Thoracic aorta (tissue), 2 donors: ENCODE data around the gene KCNAB1. TPM values are rescaled to one million over a fixed set of nuclear protein-coding genes. Genes with fewer than 3 reads are reported as not detected.

ENCODE experiments used
- ATAC-seq: fragments of 150-250 bp; one replicate; pipeline ENCODE4 v1.8.0; 2017; ENCODE audit warnings: low read depth; ENCODE audit not compliant: insufficient number of reproducible peaks, low FRiP score
- DNase-seq: peaks from one replicate; pipeline ENCODE4 v3.0.0-alpha.2; 2020; ENCODE audit warnings: low spot score
- H3K27ac ChIP-seq, 2 donors: fragments of 200-600 bp; sonication (generic); 1 replicate in 1 of 2; 2 replicates in 1 of 2; pipeline ENCODE4 v1.5.1; 2016; ENCODE audit warnings: mild to moderate bottlenecking in 2 of 2, moderate library complexity in 2 of 2
- H3K27me3 ChIP-seq: fragments of 200-600 bp; sonication (generic); replicated peaks from 2 replicates; pipeline ENCODE4 v1.6.0; 2016; ENCODE audit warnings: mild to moderate bottlenecking; ENCODE audit not compliant: insufficient read depth
- H3K36me3 ChIP-seq: fragments of 200-600 bp; sonication (generic); one replicate; pipeline ENCODE4 v1.5.1; 2016
- H3K4me1 ChIP-seq, 2 donors: fragments of 200-600 bp; sonication (generic); 1 replicate in 1 of 2; 2 replicates in 1 of 2; pipeline versions ENCODE4 v1.5.1 to v1.6.0; 2016; ENCODE audit warnings: low read depth in 2 of 2, mild to moderate bottlenecking in 1 of 2; ENCODE audit not compliant: control insufficient read depth in 1 of 2
- H3K4me3 ChIP-seq: fragments of 200-600 bp; sonication (generic); 2 replicates; pipeline ENCODE4 v1.5.1; 2016; ENCODE audit warnings: mild to moderate bottlenecking
- H3K9me3 ChIP-seq: fragments of 200-600 bp; sonication (generic); 2 replicates; pipeline ENCODE4 v1.5.1; 2016
- total RNA-seq, 2 donors: library from RNA; depleted of rRNA; stranded (reverse); fragments of >200 nt; gene quantifications; one replicate each; pipeline versions ENCODE4 v1.1.0 to v1.2.3, GENCODE V29; 2016
- TF ChIP-seq, protein P1 (sequence below): fragments of 200-600 bp; sonication (generic); IDR thresholded peaks from one replicate; pipeline ENCODE4 v1.5.1; 2019; ENCODE audit warnings: antibody characterized with exemption

The KCNAB1 gene
- total RNA-seq, 2 donors from 2014 or later: 12.2 to 14.2 TPM

DNA sequence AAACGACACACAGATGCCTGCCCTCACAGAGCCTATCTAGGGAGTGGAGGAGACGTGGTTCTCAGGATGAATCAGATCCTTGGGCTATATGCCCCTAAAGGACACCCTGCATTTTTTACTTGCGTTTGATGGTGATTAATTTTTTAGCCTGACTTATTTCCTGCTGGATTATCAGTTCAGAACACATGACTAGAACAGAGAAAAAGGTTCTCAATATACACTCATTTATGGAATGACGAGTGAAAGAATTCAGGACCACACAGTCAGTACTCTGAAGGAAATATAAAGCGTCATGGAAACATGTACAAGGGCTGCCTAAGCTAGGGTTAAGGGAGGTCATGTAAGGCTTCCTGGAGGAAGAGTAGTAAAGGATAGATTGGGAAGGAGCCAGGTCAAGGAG, 312.8 kb downstream of the KCNAB1 start:
- no peak for ATAC-seq

DNA sequence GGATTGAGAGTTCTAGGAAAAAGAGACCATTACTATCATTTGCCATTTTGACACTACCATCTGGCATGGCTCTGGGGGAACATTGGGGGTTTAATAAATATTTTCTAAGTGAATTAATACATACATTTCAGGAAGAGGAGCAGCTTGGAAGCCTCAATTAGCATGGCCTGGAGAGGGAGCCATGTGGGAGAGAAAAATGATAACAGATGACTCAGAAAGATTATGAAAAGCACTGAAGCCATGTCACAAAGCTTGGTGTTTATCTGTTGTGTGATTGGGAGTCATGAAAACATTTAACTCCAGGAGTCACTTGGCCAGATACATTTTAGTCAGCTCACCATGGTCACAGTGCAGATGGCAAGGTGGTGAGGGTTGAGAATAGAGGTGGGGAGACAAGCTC, 313.5 kb downstream of the KCNAB1 start:
- DNase-seq (no peak), ATAC-seq (no peak)
- Histone ChIP-seq H3K36me3 (no peaks in the 10 kb centered on the region), H3K4me3 (no peak overlapping the region), H3K9me3 (no peaks in the 10 kb centered on the region), H3K27me3 (no peaks in the 10 kb centered on the region), H3K27ac (no peak overlapping the region), H3K4me1 (no peaks in the 10 kb centered on the region)
- TF ChIP-seq, protein P1, sequence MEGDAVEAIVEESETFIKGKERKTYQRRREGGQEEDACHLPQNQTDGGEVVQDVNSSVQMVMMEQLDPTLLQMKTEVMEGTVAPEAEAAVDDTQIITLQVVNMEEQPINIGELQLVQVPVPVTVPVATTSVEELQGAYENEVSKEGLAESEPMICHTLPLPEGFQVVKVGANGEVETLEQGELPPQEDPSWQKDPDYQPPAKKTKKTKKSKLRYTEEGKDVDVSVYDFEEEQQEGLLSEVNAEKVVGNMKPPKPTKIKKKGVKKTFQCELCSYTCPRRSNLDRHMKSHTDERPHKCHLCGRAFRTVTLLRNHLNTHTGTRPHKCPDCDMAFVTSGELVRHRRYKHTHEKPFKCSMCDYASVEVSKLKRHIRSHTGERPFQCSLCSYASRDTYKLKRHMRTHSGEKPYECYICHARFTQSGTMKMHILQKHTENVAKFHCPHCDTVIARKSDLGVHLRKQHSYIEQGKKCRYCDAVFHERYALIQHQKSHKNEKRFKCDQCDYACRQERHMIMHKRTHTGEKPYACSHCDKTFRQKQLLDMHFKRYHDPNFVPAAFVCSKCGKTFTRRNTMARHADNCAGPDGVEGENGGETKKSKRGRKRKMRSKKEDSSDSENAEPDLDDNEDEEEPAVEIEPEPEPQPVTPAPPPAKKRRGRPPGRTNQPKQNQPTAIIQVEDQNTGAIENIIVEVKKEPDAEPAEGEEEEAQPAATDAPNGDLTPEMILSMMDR: no peak

More for the DNA sequence above, 312.8 kb downstream of the KCNAB1 start:
- no peaks in the 10 kb centered on the region for H3K9me3 ChIP-seq
- no peak overlapping the region for H3K27ac ChIP-seq
- H3K4me3 ChIP-seq: no peak overlapping the region
- no peaks in the 10 kb centered on the region for H3K36me3 ChIP-seq
- H3K4me1 ChIP-seq: no peaks in the 10 kb centered on the region
- H3K27me3 ChIP-seq: no peaks in the 10 kb centered on the region
- TF ChIP-seq, protein P1: no peak
- DNase-seq: no peak

DNA sequence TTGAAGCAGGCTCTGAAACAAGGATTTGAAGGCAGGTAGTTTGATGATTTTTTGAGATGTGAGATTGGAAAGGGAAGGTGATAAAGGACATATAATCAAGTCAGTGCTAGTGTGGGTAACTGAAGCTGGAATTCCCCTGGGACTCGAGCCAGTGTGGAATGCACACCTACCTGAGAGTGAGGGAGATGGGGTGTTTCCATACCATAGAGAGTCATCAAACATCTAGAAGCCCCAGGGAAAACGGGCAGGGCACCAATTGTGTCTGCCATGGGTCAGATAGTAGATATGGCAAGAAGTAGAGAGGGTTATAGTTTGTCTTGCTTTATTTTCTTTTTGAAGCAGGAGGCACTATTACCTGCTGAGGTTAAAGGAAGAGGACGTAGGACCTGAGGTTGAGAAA, 314.5 kb downstream of the KCNAB1 start:
- no peak for DNase-seq
- Histone ChIP-seq H3K36me3 (no peaks in the 10 kb centered on the region), H3K9me3 (no peaks in the 10 kb centered on the region), H3K4me3 (no peak overlapping the region), H3K4me1 (no peaks in the 10 kb centered on the region), H3K27me3 (no peaks in the 10 kb centered on the region), H3K27ac (no peak overlapping the region)
- ATAC-seq: no peak
- TF ChIP-seq, protein P1: no peak

DNA sequence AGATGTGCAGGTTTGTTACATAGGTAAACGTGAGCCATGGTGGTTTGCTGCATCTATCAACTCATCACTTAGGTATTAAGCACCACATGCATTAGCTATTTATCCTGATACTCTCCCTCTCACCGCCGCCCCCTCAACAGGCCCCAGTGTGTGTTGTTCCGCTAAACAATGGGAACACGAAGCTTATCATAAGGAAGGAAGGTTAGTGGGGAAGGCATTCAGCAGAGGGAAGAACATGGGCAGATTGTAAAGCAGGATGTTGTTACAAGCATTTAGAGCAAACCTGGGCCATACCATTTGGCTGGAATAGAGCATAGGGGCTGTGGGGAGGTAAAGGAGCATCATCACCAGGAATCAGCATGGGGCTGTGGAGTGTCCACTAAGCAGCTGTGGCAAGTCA, 322.7 kb downstream of the KCNAB1 start:
- TF ChIP-seq, protein P1: no peak
- ATAC-seq: no peak
- Histone ChIP-seq H3K36me3 (no peaks in the 10 kb centered on the region), H3K4me3 (no peak overlapping the region), H3K27ac (no peak overlapping the region), H3K27me3 (no peaks in the 10 kb centered on the region), H3K9me3 (no peaks in the 10 kb centered on the region), H3K4me1 (peaks cover 0 to 16% of the 10 kb centered on the region in 2 donors)
- DNase-seq: no peak

DNA sequence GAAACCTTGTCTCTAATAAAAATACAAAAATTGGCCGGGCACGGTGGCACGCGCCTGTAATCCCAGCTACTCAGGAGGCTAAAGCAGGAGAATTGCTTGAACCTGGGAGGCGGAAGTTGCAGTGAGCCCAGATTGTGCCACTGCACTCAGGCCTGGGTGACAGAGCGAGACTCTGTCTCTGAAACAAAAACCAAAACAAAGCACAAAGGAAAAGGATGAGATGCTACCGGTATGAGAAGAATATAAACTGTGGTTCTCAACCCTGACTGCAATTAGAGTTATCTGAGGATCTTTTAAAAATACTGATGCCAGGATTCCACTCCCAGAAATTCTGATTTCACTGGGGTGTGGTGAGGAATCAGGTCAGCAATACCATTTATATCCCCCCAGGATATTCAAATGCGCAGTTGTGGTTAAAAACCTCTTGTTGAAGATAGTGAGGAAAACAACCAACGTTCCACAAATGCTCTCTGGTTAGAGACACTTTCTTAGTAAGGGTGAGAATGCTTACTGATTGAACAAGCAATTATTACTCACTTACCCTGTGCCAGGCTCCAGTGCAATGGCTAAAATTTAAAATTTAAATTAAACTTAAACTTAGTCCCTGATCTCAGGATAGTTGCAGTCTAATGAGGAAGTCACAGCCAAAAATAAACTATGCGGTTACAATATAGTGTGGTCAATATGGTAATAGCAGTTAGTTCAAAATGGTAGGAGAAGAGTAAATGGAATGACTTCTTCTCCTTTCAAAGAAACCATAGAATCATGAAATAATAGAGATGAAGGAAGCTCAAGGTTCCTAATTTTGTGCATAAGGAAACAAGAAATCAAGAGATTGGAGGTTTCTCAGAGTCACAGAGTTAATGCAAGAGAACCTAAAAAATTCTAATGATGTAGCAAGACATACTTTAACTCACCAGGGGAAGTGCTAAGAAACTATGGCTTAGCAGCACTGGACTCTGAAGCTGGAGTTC, 325.0 kb downstream of the KCNAB1 start:
- peaks cover 0 to 16% of the 10 kb centered on the region in 2 donors for H3K4me1 ChIP-seq
- no peak for DNase-seq
- H3K9me3 ChIP-seq: no peaks in the 10 kb centered on the region
- H3K27ac ChIP-seq: no peak overlapping the region
- no peaks in the 10 kb centered on the region for H3K27me3 ChIP-seq
- ATAC-seq: no peak
- TF ChIP-seq, protein P1: no peak
- H3K4me3 ChIP-seq: no peak overlapping the region
- no peaks in the 10 kb centered on the region for H3K36me3 ChIP-seq
